ENCODE measurements around the gene SHPK.
A peak's percentile ranks its signal among the peaks of the same experiment; 100 is the strongest.

Gene SHPK

DNA sequence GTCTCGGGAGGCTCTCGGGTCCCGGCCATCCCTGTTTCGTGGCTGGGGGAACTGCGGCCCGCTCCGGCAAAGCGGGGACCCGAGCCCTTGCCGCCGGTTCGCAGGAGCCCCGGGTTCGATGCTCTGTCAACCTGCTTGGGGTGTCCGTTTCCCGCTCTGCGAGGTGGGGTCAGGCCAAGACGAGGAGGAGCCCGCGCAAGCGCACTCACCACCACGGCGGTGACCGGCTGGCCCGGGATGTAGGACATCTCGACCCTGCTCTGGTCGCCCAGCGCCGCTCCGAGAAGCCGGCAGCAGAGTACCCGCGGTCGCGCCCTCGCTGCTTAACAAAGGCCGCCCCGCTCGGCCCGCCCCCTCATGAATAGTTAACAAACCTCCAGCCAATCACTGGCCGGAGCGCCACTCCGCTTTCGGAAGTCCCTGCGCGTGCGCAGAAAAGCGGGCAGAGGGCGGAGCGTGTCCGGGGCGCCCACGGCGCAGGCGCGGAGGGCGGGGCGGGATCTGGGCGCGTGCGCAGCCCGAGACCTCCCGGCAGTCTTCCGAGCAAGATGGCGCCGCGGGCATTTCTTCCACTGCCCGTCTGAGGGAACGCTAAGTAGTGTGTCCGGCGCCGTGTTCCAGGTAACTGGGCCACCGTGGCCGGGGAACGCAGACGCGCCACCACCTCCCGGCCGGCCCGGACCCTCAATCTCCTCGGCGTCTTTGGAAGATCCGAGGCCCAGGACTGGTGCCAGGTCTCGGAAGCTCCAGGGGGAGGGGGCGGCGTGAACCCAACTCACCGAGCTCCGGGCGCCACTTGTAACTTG lies 32.4 kb upstream of the SHPK start, which contains the start of the genes EMC6 and TAX1BP3 (continued):
- TF ChIP-seq ZNF785 (tag by site-specific recombination; IDR thresholded peaks at IDR 0.05) = no peak
- no peak for TF ChIP-seq ZNF292 (tag by site-specific recombination; IDR thresholded peaks at IDR 0.05; ENCODE audit: borderline replicate concordance, low read depth)
- TF ChIP-seq ZNF596 (tag by site-specific recombination; IDR thresholded peaks at IDR 0.05) = no peak
- TF ChIP-seq MZF1 (tag by site-specific recombination; IDR thresholded peaks at IDR 0.05; ENCODE audit: borderline replicate concordance) = no peak
- TF ChIP-seq KLF8 (tag by site-specific recombination; IDR thresholded peaks at IDR 0.05) = peak; percentile 32; the same call in 1 of the 2 replicates
- TF ChIP-seq, protein P1, sequence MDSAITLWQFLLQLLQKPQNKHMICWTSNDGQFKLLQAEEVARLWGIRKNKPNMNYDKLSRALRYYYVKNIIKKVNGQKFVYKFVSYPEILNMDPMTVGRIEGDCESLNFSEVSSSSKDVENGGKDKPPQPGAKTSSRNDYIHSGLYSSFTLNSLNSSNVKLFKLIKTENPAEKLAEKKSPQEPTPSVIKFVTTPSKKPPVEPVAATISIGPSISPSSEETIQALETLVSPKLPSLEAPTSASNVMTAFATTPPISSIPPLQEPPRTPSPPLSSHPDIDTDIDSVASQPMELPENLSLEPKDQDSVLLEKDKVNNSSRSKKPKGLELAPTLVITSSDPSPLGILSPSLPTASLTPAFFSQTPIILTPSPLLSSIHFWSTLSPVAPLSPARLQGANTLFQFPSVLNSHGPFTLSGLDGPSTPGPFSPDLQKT (IDR thresholded peaks at IDR 0.05; ENCODE audit: borderline replicate concordance, low read depth, low read length) = no peak
- TF ChIP-seq ZNF248 (tag by site-specific recombination; IDR thresholded peaks at IDR 0.05) = no peak
- TF ChIP-seq ZBTB6 (tag by site-specific recombination; IDR thresholded peaks at IDR 0.05) = no peak
- TF ChIP-seq, protein P2, sequence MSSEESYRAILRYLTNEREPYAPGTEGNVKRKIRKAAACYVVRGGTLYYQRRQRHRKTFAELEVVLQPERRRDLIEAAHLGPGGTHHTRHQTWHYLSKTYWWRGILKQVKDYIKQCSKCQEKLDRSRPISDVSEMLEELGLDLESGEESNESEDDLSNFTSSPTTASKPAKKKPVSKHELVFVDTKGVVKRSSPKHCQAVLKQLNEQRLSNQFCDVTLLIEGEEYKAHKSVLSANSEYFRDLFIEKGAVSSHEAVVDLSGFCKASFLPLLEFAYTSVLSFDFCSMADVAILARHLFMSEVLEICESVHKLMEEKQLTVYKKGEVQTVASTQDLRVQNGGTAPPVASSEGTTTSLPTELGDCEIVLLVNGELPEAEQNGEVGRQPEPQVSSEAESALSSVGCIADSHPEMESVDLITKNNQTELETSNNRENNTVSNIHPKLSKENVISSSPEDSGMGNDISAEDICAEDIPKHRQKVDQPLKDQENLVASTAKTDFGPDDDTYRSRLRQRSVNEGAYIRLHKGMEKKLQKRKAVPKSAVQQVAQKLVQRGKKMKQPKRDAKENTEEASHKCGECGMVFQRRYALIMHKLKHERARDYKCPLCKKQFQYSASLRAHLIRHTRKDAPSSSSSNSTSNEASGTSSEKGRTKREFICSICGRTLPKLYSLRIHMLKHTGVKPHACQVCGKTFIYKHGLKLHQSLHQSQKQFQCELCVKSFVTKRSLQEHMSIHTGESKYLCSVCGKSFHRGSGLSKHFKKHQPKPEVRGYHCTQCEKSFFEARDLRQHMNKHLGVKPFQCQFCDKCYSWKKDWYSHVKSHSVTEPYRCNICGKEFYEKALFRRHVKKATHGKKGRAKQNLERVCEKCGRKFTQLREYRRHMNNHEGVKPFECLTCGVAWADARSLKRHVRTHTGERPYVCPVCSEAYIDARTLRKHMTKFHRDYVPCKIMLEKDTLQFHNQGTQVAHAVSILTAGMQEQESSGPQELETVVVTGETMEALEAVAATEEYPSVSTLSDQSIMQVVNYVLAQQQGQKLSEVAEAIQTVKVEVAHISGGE (tag by site-specific recombination; conservative IDR thresholded peaks at IDR 0.05; ENCODE audit: low read depth) = peak; percentile 38; the same call in 1 of the 2 replicates
- TF ChIP-seq REPIN1 (tag by site-specific recombination; IDR thresholded peaks at IDR 0.05; ENCODE audit: low read depth) = no peak
- no peak for TF ChIP-seq ZNF404 (tag by site-specific recombination; IDR thresholded peaks at IDR 0.05)
- no peak for TF ChIP-seq ZNF426 (tag by site-specific recombination; IDR thresholded peaks at IDR 0.05)
- TF ChIP-seq, protein P3, sequence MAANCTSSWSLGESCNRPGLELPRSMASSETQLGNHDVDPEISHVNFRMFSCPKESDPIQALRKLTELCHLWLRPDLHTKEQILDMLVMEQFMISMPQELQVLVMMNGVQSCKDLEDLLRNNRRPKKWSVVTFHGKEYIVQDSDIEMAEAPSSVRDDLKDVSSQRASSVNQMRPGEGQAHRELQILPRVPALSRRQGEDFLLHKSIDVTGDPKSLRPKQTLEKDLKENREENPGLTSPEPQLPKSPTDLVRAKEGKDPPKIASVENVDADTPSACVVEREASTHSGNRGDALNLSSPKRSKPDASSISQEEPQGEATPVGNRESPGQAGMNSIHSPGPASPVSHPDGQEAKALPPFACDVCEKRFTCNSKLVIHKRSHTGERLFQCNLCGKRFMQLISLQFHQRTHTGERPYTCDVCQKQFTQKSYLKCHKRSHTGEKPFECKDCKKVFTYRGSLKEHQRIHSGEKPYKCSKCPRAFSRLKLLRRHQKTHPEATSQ (tag by site-specific recombination; IDR thresholded peaks at IDR 0.05) = no peak
- TF ChIP-seq, protein P4, sequence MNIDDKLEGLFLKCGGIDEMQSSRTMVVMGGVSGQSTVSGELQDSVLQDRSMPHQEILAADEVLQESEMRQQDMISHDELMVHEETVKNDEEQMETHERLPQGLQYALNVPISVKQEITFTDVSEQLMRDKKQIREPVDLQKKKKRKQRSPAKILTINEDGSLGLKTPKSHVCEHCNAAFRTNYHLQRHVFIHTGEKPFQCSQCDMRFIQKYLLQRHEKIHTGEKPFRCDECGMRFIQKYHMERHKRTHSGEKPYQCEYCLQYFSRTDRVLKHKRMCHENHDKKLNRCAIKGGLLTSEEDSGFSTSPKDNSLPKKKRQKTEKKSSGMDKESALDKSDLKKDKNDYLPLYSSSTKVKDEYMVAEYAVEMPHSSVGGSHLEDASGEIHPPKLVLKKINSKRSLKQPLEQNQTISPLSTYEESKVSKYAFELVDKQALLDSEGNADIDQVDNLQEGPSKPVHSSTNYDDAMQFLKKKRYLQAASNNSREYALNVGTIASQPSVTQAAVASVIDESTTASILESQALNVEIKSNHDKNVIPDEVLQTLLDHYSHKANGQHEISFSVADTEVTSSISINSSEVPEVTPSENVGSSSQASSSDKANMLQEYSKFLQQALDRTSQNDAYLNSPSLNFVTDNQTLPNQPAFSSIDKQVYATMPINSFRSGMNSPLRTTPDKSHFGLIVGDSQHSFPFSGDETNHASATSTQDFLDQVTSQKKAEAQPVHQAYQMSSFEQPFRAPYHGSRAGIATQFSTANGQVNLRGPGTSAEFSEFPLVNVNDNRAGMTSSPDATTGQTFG (tag by site-specific recombination; IDR thresholded peaks at IDR 0.05; ENCODE audit: borderline replicate concordance) = no peak
- no peak for TF ChIP-seq ZNF510 (tag by site-specific recombination; IDR thresholded peaks at IDR 0.05; ENCODE audit: insufficient replicate concordance)
- no peak for TF ChIP-seq ZNF140 (tag by site-specific recombination; IDR thresholded peaks at IDR 0.05)
- TF ChIP-seq ZSCAN16 (tag by site-specific recombination; IDR thresholded peaks at IDR 0.05) = peak; percentile 84
- TF ChIP-seq ZNF843 (tag by site-specific recombination; IDR thresholded peaks at IDR 0.05) = no peak
- TF ChIP-seq ZNF529 (tag by site-specific recombination; IDR thresholded peaks at IDR 0.05; ENCODE audit: insufficient replicate concordance) = no peak
- TF ChIP-seq, protein P5, sequence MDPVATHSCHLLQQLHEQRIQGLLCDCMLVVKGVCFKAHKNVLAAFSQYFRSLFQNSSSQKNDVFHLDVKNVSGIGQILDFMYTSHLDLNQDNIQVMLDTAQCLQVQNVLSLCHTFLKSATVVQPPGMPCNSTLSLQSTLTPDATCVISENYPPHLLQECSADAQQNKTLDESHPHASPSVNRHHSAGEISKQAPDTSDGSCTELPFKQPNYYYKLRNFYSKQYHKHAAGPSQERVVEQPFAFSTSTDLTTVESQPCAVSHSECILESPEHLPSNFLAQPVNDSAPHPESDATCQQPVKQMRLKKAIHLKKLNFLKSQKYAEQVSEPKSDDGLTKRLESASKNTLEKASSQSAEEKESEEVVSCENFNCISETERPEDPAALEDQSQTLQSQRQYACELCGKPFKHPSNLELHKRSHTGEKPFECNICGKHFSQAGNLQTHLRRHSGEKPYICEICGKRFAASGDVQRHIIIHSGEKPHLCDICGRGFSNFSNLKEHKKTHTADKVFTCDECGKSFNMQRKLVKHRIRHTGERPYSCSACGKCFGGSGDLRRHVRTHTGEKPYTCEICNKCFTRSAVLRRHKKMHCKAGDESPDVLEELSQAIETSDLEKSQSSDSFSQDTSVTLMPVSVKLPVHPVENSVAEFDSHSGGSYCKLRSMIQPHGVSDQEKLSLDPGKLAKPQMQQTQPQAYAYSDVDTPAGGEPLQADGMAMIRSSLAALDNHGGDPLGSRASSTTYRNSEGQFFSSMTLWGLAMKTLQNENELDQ (tag by site-specific recombination; IDR thresholded peaks at IDR 0.05; ENCODE audit: low read depth) = no peak
- TF ChIP-seq PRDM1 (tag by site-specific recombination; IDR thresholded peaks at IDR 0.05) = no peak
- TF ChIP-seq GFI1B (tag by site-specific recombination; IDR thresholded peaks at IDR 0.05) = no peak
- no peak for TF ChIP-seq ZNF174 (tag by site-specific recombination; IDR thresholded peaks at IDR 0.05)
- TF ChIP-seq ZNF155 (tag by site-specific recombination; IDR thresholded peaks at IDR 0.05) = no peak

Measured in HEK293 (cell line).